ENCODE data around the gene GALNT2.

Gene GALNT2

GRCh38 chr1:230152999-230153398 is 86.0 kb downstream of the GALNT2 start:
- no peak for TF ChIP-seq POLR2A (IDR thresholded peaks at IDR 0.05; ENCODE audit: low read depth, low read length)
- no peak for TF ChIP-seq POLR2AphosphoS5 (IDR thresholded peaks at IDR 0.05; ENCODE audit: low read depth, low read length)
- no peak for TF ChIP-seq TAF1 (IDR thresholded peaks at IDR 0.05; ENCODE audit: low read depth, low read length)
- TF ChIP-seq POU2F2 (IDR thresholded peaks at IDR 0.05; ENCODE audit: low read depth, low read length): no peak
- no peak for TF ChIP-seq SPI1 (IDR thresholded peaks at IDR 0.05; ENCODE audit: low read depth, low read length)
- no peak for TF ChIP-seq PAX5 (IDR thresholded peaks at IDR 0.05; ENCODE audit: insufficient read depth, low read length, severe bottlenecking)
- FAIRE-seq (no peak), DNase-seq (ENCODE audit: insufficient read length, low spot score) (no peak)

- DNase-seq (ENCODE audit: insufficient read length, low spot score) (no peak), FAIRE-seq (no peak)
- TF ChIP-seq SPI1 (IDR thresholded peaks at IDR 0.05; ENCODE audit: low read depth, low read length) (no peak), POLR2AphosphoS5 (IDR thresholded peaks at IDR 0.05; ENCODE audit: low read depth, low read length) (no peak), TAF1 (IDR thresholded peaks at IDR 0.05; ENCODE audit: low read depth, low read length) (no peak), PAX5 (IDR thresholded peaks at IDR 0.05; ENCODE audit: insufficient read depth, low read length, severe bottlenecking) (no peak), POU2F2 (IDR thresholded peaks at IDR 0.05; ENCODE audit: low read depth, low read length) (no peak), POLR2A (IDR thresholded peaks at IDR 0.05; ENCODE audit: low read depth, low read length) (no peak)
These were observed 86.7 kb downstream of the GALNT2 start for GRCh38 chr1:230153641-230154296.

GRCh38 chr1:230155021-230155420 is 88.0 kb downstream of the GALNT2 start:
- TF ChIP-seq SPI1 (IDR thresholded peaks at IDR 0.05; ENCODE audit: low read depth, low read length): no peak
- no peak for TF ChIP-seq PAX5 (IDR thresholded peaks at IDR 0.05; ENCODE audit: insufficient read depth, low read length, severe bottlenecking)
- no peak for TF ChIP-seq POLR2AphosphoS5 (IDR thresholded peaks at IDR 0.05; ENCODE audit: low read depth, low read length)
- TF ChIP-seq POU2F2 (IDR thresholded peaks at IDR 0.05; ENCODE audit: low read depth, low read length): no peak
- no peak for TF ChIP-seq TAF1 (IDR thresholded peaks at IDR 0.05; ENCODE audit: low read depth, low read length)
- DNase-seq (ENCODE audit: insufficient read length, low spot score): no peak
- FAIRE-seq: no peak

- FAIRE-seq (no peak), DNase-seq (ENCODE audit: insufficient read length, low spot score) (no peak)
- TF ChIP-seq SPI1 (IDR thresholded peaks at IDR 0.05; ENCODE audit: low read depth, low read length) (no peak), POLR2AphosphoS5 (IDR thresholded peaks at IDR 0.05; ENCODE audit: low read depth, low read length) (no peak), PAX5 (IDR thresholded peaks at IDR 0.05; ENCODE audit: insufficient read depth, low read length, severe bottlenecking) (no peak), TAF1 (IDR thresholded peaks at IDR 0.05; ENCODE audit: low read depth, low read length) (no peak), POLR2A (IDR thresholded peaks at IDR 0.05; ENCODE audit: low read depth, low read length) (no peak), POU2F2 (IDR thresholded peaks at IDR 0.05; ENCODE audit: low read depth, low read length) (no peak)
These were observed 89.0 kb downstream of the GALNT2 start for GRCh38 chr1:230156068-230156467.

GRCh38 chr1:230156536-230156935 is 89.5 kb downstream of the GALNT2 start:
- TF ChIP-seq SPI1 (IDR thresholded peaks at IDR 0.05; ENCODE audit: low read depth, low read length): no peak
- TF ChIP-seq POU2F2 (IDR thresholded peaks at IDR 0.05; ENCODE audit: low read depth, low read length): no peak
- TF ChIP-seq PAX5 (IDR thresholded peaks at IDR 0.05; ENCODE audit: insufficient read depth, low read length, severe bottlenecking): no peak
- no peak for TF ChIP-seq POLR2A (IDR thresholded peaks at IDR 0.05; ENCODE audit: low read depth, low read length)
- no peak for TF ChIP-seq TAF1 (IDR thresholded peaks at IDR 0.05; ENCODE audit: low read depth, low read length)
- TF ChIP-seq POLR2AphosphoS5 (IDR thresholded peaks at IDR 0.05; ENCODE audit: low read depth, low read length): no peak
- no peak for FAIRE-seq
- no peak for DNase-seq (ENCODE audit: insufficient read length, low spot score)

- no peak for TF ChIP-seq POU2F2 (IDR thresholded peaks at IDR 0.05; ENCODE audit: low read depth, low read length)
- TF ChIP-seq SPI1 (IDR thresholded peaks at IDR 0.05; ENCODE audit: low read depth, low read length): no peak
- no peak for TF ChIP-seq PAX5 (IDR thresholded peaks at IDR 0.05; ENCODE audit: insufficient read depth, low read length, severe bottlenecking)
- TF ChIP-seq TAF1 (IDR thresholded peaks at IDR 0.05; ENCODE audit: low read depth, low read length): no peak
- no peak for TF ChIP-seq POLR2A (IDR thresholded peaks at IDR 0.05; ENCODE audit: low read depth, low read length)
- TF ChIP-seq POLR2AphosphoS5 (IDR thresholded peaks at IDR 0.05; ENCODE audit: low read depth, low read length): no peak
- DNase-seq (ENCODE audit: insufficient read length, low spot score): no peak
- FAIRE-seq: no peak
These were observed 90.7 kb downstream of the GALNT2 start for GRCh38 chr1:230157420-230158390.

GRCh38 chr1:230158415-230159291 is 91.6 kb downstream of the GALNT2 start:
- TF ChIP-seq POLR2A (IDR thresholded peaks at IDR 0.05; ENCODE audit: low read depth, low read length): no peak
- TF ChIP-seq POLR2AphosphoS5 (IDR thresholded peaks at IDR 0.05; ENCODE audit: low read depth, low read length): no peak
- no peak for TF ChIP-seq POU2F2 (IDR thresholded peaks at IDR 0.05; ENCODE audit: low read depth, low read length)
- no peak for TF ChIP-seq SPI1 (IDR thresholded peaks at IDR 0.05; ENCODE audit: low read depth, low read length)
- no peak for TF ChIP-seq PAX5 (IDR thresholded peaks at IDR 0.05; ENCODE audit: insufficient read depth, low read length, severe bottlenecking)
- TF ChIP-seq TAF1 (IDR thresholded peaks at IDR 0.05; ENCODE audit: low read depth, low read length): no peak

GRCh38 chr1:230159580-230159979 is 92.5 kb downstream of the GALNT2 start:
- no peak for TF ChIP-seq TAF1 (IDR thresholded peaks at IDR 0.05; ENCODE audit: low read depth, low read length)
- no peak for TF ChIP-seq POLR2AphosphoS5 (IDR thresholded peaks at IDR 0.05; ENCODE audit: low read depth, low read length)
- no peak for TF ChIP-seq POLR2A (IDR thresholded peaks at IDR 0.05; ENCODE audit: low read depth, low read length)
- TF ChIP-seq SPI1 (IDR thresholded peaks at IDR 0.05; ENCODE audit: low read depth, low read length): no peak
- no peak for TF ChIP-seq POU2F2 (IDR thresholded peaks at IDR 0.05; ENCODE audit: low read depth, low read length)
- TF ChIP-seq PAX5 (IDR thresholded peaks at IDR 0.05; ENCODE audit: insufficient read depth, low read length, severe bottlenecking): no peak
- no peak for DNase-seq (ENCODE audit: insufficient read length, low spot score)
- FAIRE-seq: no peak

More at GRCh38 chr1:230158415-230159291, 91.6 kb downstream of the GALNT2 start:
- FAIRE-seq (no peak), DNase-seq (ENCODE audit: insufficient read length, low spot score) (no peak)
